Endothelial cell of umbilical vein (primary cell): ENCODE results near the gene PCDHA10. TPM values are rescaled to one million over a fixed set of nuclear protein-coding genes. Genes with fewer than 3 reads are reported as not detected.

Source experiments
- BruUV-seq: library from RNA; stranded (reverse); fragments of 400-500 nt; replicated peaks from 2 replicates; lab custom pipeline; 2021; lab: Mats Ljungman, UMichigan
- CTCF ChIA-PET: fragments of 300-600, 350-600 bp; sonication (Branson Sonifier 250); formaldehyde crosslinking; loops from one replicate; lab custom pipeline; 2021; ENCODE audit warnings: antibody characterized with exemption, inconsistent platforms; lab: Charles Lee
- POLR2A ChIA-PET: fragments of 300-600, 350-600 bp; sonication (Branson Sonifier 250); formaldehyde crosslinking; loops from one replicate; lab custom pipeline; 2021; ENCODE audit warnings: antibody characterized with exemption, inconsistent platforms; lab: Charles Lee
- DNase-seq: peaks from one replicate; pipeline ENCODE4 v3.0.0-alpha.2; 2011; ENCODE audit warnings: low read depth, low spot score
- FAIRE-seq: peaks from 2 replicates; lab custom pipeline; 2011; peaks lifted over from hg19 to GRCh38; lab: Jason Lieb, UNC
- H2AFZ ChIP-seq: 2 replicates; pipeline ENCODE4 v1.6.0; 2012; ENCODE audit warnings: low read depth, low read length, control low read depth, inconsistent platforms
- H3K27ac ChIP-seq: 2 replicates; pipeline ENCODE4 v1.5.1; 2011; ENCODE audit warnings: low read depth, mild to moderate bottlenecking, control low read depth, low read length, moderate library complexity; ENCODE audit not compliant: insufficient read depth
- H3K27me3 ChIP-seq, 2 experiments: 2 replicates each; pipeline versions ENCODE4 v1.6.0 to v1.6.1; 2011; ENCODE audit warnings: low read length in 2 of 2, mixed read lengths in 1 of 2; ENCODE audit not compliant: control insufficient read depth in 2 of 2, insufficient read depth in 2 of 2
- H3K36me3 ChIP-seq, 2 experiments: 2 replicates in 1 of 2; 3 replicates in 1 of 2; pipeline ENCODE4 v1.5.1; 2011; ENCODE audit warnings: low read length in 2 of 2, mild to moderate bottlenecking in 1 of 2, moderate library complexity in 1 of 2; ENCODE audit not compliant: control insufficient read depth in 2 of 2, insufficient read depth in 2 of 2; ENCODE audit errors: extremely low read depth in 1 of 2
- H3K4me1 ChIP-seq: 3 replicates; pipeline ENCODE4 v1.5.1; 2011; ENCODE audit warnings: mild to moderate bottlenecking, low read length; ENCODE audit not compliant: control insufficient read depth, insufficient read depth; ENCODE audit errors: extremely low read depth
- H3K4me2 ChIP-seq: 2 replicates; pipeline ENCODE4 v1.6.1; 2011; ENCODE audit warnings: low read length, control low read depth, mixed read lengths; ENCODE audit not compliant: insufficient read depth
- H3K4me3 ChIP-seq, 3 experiments: fragments of 200-600 bp in 1 of 3; sonication (generic), shearing (Covaris generic) in 1 of 3; replicated peaks in 1 of 3; 2 replicates each; pipeline ENCODE4 v1.5.1; 2011 to 2016; ENCODE audit warnings: control low read depth in 3 of 3, low read length in 3 of 3, mild to moderate bottlenecking in 2 of 3, inconsistent platforms in 1 of 3, low read depth in 1 of 3, moderate library complexity in 1 of 3; ENCODE audit not compliant: insufficient read depth in 1 of 3
- H3K79me2 ChIP-seq: 2 replicates; pipeline ENCODE4 v1.6.0; 2012; ENCODE audit warnings: low read length, inconsistent platforms; ENCODE audit not compliant: control insufficient read depth, insufficient read depth
- H3K9ac ChIP-seq: replicated peaks from 2 replicates; pipeline ENCODE3; 2011; ENCODE audit warnings: low read length, control low read depth; ENCODE audit not compliant: insufficient read depth; ENCODE audit errors: extremely low read depth
- H3K9me1 ChIP-seq: replicated peaks from 3 replicates; pipeline ENCODE4 v1.6.0; 2011; ENCODE audit warnings: mild to moderate bottlenecking, low read length; ENCODE audit not compliant: control insufficient read depth, insufficient read depth; ENCODE audit errors: extremely low read depth
- H3K9me3 ChIP-seq: replicated peaks from 2 replicates; pipeline ENCODE4 v1.5.1; 2012; ENCODE audit warnings: low read length, inconsistent platforms; ENCODE audit not compliant: control insufficient read depth, insufficient read depth
- H4K20me1 ChIP-seq: replicated peaks from 2 replicates; pipeline ENCODE3; 2011; ENCODE audit warnings: mild to moderate bottlenecking, low read length; ENCODE audit not compliant: control insufficient read depth, insufficient read depth; ENCODE audit errors: extremely low read depth
- CTCF ChIP-seq, 2 donors: IDR thresholded peaks; 1 replicate in 1 of 2; 2 replicates in 1 of 2; pipeline ENCODE4 v1.5.1; 2011; ENCODE audit warnings: low read length in 2 of 2, mild to moderate bottlenecking in 2 of 2, moderate library complexity in 2 of 2, control low read depth in 1 of 2, inconsistent platforms in 1 of 2, low read depth in 1 of 2; ENCODE audit not compliant: insufficient read depth in 1 of 2; ENCODE audit errors: extremely low read depth in 1 of 2
- EZH2 ChIP-seq: IDR thresholded peaks from 2 replicates; pipeline ENCODE4 v1.6.1; 2012; ENCODE audit warnings: borderline replicate concordance, low read depth, mild to moderate bottlenecking, moderate library complexity, low read length, inconsistent platforms; ENCODE audit not compliant: severe bottlenecking
- FOS ChIP-seq: IDR thresholded peaks from 2 replicates; pipeline ENCODE4 v1.6.1; 2011; ENCODE audit warnings: mild to moderate bottlenecking, low read length, moderate library complexity, borderline replicate concordance; ENCODE audit not compliant: insufficient read depth
- GATA2 ChIP-seq: IDR thresholded peaks from 2 replicates; pipeline ENCODE4 v1.7.0; 2011; ENCODE audit warnings: low read depth, mild to moderate bottlenecking, moderate library complexity, mixed read lengths, low read length; ENCODE audit not compliant: insufficient read length, insufficient read depth
- JUN ChIP-seq: IDR thresholded peaks from 2 replicates; pipeline ENCODE4 v1.6.1; 2011; ENCODE audit warnings: borderline replicate concordance, low read depth; ENCODE audit not compliant: insufficient read length, insufficient read depth
- MYC ChIP-seq: IDR thresholded peaks from one replicate; pipeline ENCODE4 v1.6.1; 2011; ENCODE audit warnings: mild to moderate bottlenecking, low read depth, low read length
- POLR2A ChIP-seq: IDR thresholded peaks from 2 replicates; pipeline ENCODE4 v1.6.1; 2012; ENCODE audit warnings: low read depth, mild to moderate bottlenecking, control low read depth, low read length
- POLR2AphosphoS5 ChIP-seq: IDR thresholded peaks from 2 replicates; pipeline ENCODE4 v1.6.1; 2012; ENCODE audit warnings: low read depth, mild to moderate bottlenecking, control low read depth, low read length, moderate library complexity; ENCODE audit not compliant: insufficient read depth
- dilution Hi-C: fragments of 300-500 bp; cut with MboI; formaldehyde crosslinking; loops from one replicate; pipeline ENCODE4 v1.15.0; 2019; ENCODE audit warnings: low sequenced_read_pairs; ENCODE audit not compliant: extremely low pct_ligation_motif_present
- intact Hi-C: fragments of 100-400 bp; cut with micrococcal nuclease; formaldehyde crosslinking; loops from one replicate; pipeline ENCODE4 v1.10.0; 2022
- polyA plus RNA-seq, 4 experiments: library from polyadenylated mRNA; depleted of rRNA in 3 of 4; stranded (reverse) in 3 of 4; unstranded in 1 of 4; fragments of >200 nt; gene quantifications; 2 replicates each; pipeline versions ENCODE4 v1.2.1 to v1.2.3, GENCODE V29; 2011 to 2012; ENCODE audit warnings: missing spikeins in 1 of 4
- total RNA-seq: library from RNA; stranded (reverse); gene quantifications from 2 replicates; pipeline ENCODE4 v1.2.3, GENCODE V29; 2021
- TF ChIP-seq, protein P1 (sequence below): IDR thresholded peaks from 2 replicates; pipeline ENCODE4 v1.6.1; 2011; ENCODE audit not compliant: insufficient read depth, insufficient read length

The PCDHA10 gene
- total and polyA plus RNA-seq, 2 donors (not counting 3 experiments of a cell fraction or from before 2014, with no cell fraction given), result 0.11 to 0.18 TPM

GRCh38 chr5:140808889-140809291, 46.8 kb upstream of the PCDHA10 start:
- no peak overlapping the region for H3K4me2 ChIP-seq
- no peaks in the 10 kb centered on the region for H4K20me1 ChIP-seq
- H3K4me1 ChIP-seq, result no peaks in the 10 kb centered on the region
- no peak for DNase-seq
- dilution Hi-C loops (no loop called here), intact Hi-C loops (no loop called here)
- no peaks in the 10 kb centered on the region for H3K9me3 ChIP-seq
- no peak overlapping the region for H3K4me3 ChIP-seq
- no peak overlapping the region for H2AFZ ChIP-seq
- no peaks in the 10 kb centered on the region for H3K36me3 ChIP-seq
- H3K9me1 ChIP-seq, result no peaks in the 10 kb centered on the region
- no peaks in the 10 kb centered on the region for H3K79me2 ChIP-seq
- no TSS peak for BruUV-seq
- ChIA-PET CTCF (no interaction called here), POLR2A (no interaction called here)
- no peak for TF ChIP-seq GATA2
- TF ChIP-seq FOS, result no peak
- TF ChIP-seq POLR2AphosphoS5, result no peak
- TF ChIP-seq, protein P1, sequence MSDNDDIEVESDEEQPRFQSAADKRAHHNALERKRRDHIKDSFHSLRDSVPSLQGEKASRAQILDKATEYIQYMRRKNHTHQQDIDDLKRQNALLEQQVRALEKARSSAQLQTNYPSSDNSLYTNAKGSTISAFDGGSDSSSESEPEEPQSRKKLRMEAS, result no peak
- no peak for TF ChIP-seq EZH2
- no peak for TF ChIP-seq POLR2A
- no peak for TF ChIP-seq CTCF (IDR thresholded peaks at IDR 0.05; ENCODE audit: extremely low read depth in 1 of 2, insufficient read depth in 1 of 2, low read depth in 1 of 2, low read length in 2 of 2)
- no peak for TF ChIP-seq JUN
- no peak for TF ChIP-seq MYC
- no peak overlapping the region for H3K9ac ChIP-seq
- FAIRE-seq, result no peak
- no peak overlapping the region for H3K27ac ChIP-seq
- no peaks in the 10 kb centered on the region for H3K27me3 ChIP-seq
